GM12801 (cell line): ENCODE results near the gene MITF.

Experiments used
- CTCF ChIP-seq: IDR thresholded peaks from one replicate; pipeline ENCODE4 v1.5.1; 2011; ENCODE audit warnings: control low read depth; ENCODE audit not compliant: insufficient read length; ENCODE audit errors: extremely low read depth

Gene MITF

GRCh38 chr3:69741032-69741767 is 1.9 kb downstream of the MITF start:
- no peak for TF ChIP-seq CTCF

- no peak for TF ChIP-seq CTCF
Measured at GRCh38 chr3:69742391-69742790, 3.1 kb downstream of the MITF start.

GRCh38 chr3:69743975-69744906 is 5.0 kb downstream of the MITF start:
- TF ChIP-seq CTCF, result no peak

GRCh38 chr3:69745505-69745904 is 6.2 kb downstream of the MITF start:
- no peak for TF ChIP-seq CTCF

GRCh38 chr3:69746119-69746518 is 6.9 kb downstream of the MITF start:
- TF ChIP-seq CTCF, result no peak

GRCh38 chr3:69747511-69748258 is 8.4 kb downstream of the MITF start:
- no peak for TF ChIP-seq CTCF

- no peak for TF ChIP-seq CTCF
Measured at GRCh38 chr3:69748503-69748902, 9.2 kb downstream of the MITF start.
